GM18519 (cell line): ENCODE results near the gene SP1.
"Not testable (repeated sequence)": the region's sequence is repeated elsewhere in the genome, so short reads cannot be mapped to it uniquely, and the experiment has no call there.

Source experiments
- ATAC-seq: cut with Tn5 transposase; IDR thresholded peaks from one replicate; pipeline ENCODE4 v1.9.1; 2021; ENCODE audit warnings: mild to moderate bottlenecking, moderate library complexity; ENCODE audit not compliant: unreplicated experiment, low FRiP score

SP1 gene

DNA sequence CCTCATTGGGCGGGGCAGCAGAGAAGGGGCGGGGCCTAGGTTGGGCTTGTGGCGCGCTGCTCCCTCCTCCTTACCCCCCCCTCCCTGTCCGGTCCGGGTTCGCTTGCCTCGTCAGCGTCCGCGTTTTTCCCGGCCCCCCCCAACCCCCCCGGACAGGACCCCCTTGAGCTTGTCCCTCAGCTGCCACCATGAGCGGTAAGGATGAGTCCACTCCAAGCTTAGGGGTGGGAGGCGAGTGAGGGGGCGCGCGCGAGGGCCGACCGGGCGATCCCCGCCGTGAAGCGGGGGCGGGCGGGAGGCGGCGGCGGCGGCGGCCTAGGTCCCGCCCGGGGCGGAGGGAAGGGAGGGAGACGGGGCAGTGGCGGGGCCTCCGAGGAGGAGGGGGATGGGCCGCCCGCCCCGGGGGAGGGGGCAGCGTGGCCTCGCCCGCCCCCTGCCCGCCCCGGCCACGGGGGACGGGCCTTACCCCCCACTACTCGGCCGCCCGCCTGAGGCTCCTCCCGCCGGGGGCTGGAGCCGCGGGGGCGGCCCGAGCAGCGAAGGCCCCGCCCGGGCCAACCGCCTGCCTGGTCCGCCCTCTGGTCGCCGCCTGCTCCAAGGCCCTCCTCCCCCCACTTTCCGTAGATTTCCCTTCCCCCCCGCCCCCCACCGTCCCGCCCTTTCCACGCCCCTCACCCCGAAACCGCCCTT is at the start of gene SP1:
SP1 (plus strand) TSS at position 73 of the 690 bp plus-strand sequence; CDS start at position 189, 116 bp downstream.
- peak; percentile 30 for ATAC-seq

DNA sequence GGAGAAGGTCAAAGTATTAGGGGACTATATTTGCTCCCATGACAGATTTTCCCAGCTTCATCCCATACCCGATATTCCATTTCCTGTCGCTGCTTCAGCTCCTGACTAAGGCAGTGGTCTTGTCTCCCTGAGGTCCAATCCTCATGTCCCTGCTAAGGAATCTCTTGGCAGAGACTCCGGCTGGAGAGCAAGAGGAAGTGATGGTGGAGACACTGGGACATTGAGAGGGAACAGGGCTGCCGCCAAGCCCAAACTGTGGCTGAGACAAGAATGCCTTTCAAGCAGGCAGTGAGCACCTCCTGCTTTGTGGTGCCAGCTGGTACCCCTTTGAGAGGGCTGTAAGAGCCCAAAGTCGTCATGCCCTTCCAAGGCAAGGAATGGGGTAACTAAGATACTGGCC is 49.3 kb upstream of the SP1 start:
- no peak for ATAC-seq

DNA sequence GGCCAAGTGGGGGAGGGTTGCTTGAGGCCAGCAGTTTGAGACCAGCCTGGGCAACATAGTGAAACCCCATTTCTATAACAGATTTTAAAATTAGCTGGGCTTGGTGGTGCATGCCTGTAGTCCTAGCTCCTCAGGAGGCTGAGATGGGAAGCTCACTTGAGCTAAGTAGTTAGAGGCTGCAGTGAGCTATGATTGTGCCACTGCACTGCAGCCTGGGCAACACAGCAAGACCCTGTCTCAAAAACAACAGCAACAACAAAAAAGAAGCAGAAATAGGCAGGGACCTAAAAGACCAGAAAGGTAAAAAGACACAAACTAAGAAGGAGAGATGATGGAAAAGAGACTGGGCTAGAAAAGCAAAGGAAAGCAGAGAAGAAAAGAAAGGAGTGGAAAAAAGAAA is 47.6 kb upstream of the SP1 start:
- ATAC-seq: not testable (repeated sequence)

DNA sequence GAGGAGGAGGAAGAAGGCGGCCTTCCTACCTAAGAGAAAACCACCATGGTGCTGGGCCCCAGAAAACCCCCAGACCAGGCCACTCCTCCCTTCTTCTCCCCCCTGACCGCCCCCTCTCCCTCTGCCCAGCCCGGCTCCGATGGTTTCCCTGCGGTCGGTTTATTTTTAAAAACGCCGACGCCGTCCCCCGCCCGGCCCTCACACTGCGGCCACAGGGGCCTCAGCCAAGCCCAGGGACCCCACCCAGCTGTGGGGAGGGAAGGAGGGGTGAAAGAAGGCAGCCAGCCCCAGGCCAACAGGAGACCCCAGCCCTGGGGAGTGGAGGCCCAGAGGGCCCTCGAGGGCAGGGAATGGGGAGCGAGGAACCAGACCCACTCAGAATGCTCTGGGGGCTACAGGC is 47.2 kb upstream of the SP1 start:
- no peak for ATAC-seq

DNA sequence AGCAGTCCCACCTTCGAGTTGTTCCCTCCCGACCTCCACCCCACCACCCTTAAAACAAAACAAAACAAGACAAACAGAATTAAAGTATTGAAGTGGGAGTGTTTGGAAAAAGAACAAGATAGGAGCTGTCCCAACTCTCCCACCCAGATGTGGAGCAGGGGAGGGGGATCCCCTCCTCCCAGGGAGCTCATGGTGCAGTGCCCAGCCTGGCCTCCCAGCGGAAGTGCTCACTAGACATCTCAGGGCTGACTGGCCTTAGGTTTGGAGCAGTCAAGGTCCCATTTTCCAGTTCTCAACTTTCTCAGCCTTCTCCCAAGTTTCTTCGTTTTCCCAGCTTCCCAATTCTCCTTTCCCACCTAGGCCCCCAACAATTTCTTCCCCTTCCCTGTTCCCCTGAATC is 46.7 kb upstream of the SP1 start:
- ATAC-seq: no peak

DNA sequence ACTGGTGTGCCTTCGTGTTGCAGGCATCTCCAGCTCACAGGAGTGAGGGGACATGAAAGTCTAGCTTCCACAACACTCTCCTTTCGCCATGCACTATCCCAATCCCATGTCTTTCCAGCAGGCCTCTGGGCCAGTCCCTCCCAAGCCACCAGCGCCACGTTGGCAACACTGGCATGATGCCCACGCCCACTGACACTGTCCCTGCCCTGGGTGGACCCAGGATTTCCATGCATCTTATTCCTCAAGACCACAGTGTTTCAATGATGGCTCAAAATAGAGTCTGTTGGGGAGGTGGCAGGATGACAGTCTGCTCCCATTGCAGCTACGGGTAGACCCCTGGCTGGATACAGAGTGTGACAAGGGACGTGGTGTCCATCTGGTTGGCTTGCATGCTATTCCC is 46.1 kb upstream of the SP1 start:
- no peak for ATAC-seq

DNA sequence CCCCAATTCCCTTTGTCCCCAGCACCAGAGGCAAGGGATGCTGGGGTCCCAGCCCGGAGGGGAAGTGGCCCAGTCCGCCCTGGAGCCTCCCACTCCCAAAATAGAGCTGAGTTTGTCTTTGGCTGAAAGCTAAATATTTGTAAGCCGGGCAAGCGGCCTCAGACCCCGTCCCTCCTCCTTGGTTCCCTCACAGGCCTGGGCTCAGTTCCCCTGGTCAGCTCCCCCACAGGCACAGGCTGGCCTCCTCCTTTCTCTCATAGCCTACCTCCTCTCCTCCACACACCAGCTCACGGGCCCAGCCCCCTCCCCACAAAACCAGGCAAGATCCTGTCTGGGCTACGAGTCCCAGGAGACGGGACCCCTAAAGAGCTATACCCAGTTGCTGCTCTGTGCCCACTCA is 45.2 kb upstream of the SP1 start:
- ATAC-seq: no peak

DNA sequence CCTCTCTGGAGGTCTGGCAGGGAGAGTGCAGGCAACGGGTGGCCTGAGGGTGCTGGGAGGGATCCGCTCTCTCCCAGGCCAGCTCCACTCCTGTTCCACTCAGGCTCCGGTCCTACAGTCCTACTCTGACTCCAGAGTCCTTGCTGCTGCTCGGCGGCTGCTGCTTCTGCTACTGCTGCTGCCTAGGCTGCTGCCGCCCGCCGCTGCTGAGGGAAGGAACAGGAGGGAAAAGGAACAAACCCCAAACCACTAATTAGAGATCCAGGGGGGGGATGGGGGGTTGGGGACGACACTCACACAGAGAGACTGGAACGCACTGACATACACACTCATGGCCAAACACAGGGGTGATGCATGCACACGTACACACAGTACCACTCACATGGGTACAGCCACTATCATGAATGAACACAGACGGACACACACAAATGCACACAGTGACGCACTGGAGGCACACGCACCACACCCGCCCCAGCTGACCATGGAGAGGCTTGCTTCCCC is 43.7 kb upstream of the SP1 start, which contains the start of gene SP7:
SP7 (minus strand) TSS at position 174 of the 501 bp plus-strand sequence. CDS start 708 bp downstream, outside the sequence.
- no peak for ATAC-seq

DNA sequence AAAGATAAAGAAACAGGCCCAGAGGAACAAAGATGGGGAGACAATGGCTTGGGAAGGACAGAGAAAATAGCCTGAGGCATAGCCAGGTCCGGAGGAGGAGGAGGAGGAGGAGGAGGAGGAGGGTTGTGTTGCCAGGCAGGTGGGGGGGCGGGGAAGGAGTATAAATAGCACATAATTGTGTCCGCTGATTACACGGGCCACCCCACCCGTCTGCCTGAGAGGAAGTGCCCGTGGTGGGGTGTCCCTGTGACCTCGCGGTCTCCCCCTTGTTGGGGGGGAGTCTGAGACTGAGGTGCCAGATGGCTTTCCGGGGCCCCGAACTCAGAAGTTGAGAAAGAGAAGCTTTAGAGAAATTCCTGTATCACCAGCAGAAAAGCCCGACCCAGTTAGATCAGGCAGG is 42.0 kb upstream of the SP1 start:
- ATAC-seq: no peak

DNA sequence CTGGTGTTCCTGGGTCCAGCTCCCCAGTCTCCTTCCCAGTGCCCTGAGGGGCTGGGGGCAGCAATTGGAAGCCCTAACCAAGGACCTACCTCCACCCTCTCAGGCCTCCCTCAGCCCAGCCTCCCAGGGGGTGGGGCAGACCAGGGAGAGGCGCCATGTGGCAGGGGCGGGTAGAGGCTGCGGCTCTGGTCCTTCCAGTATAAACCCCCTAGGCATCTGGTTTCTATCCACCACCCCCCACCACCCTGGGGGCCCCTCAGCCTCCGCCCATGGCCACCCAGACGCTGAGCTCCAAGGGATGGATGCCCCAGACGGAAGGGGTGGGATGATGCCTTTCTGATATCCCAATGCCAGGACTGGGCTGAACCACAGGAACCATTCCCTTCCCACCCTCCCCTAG is 41.1 kb upstream of the SP1 start:
- ATAC-seq: no peak

DNA sequence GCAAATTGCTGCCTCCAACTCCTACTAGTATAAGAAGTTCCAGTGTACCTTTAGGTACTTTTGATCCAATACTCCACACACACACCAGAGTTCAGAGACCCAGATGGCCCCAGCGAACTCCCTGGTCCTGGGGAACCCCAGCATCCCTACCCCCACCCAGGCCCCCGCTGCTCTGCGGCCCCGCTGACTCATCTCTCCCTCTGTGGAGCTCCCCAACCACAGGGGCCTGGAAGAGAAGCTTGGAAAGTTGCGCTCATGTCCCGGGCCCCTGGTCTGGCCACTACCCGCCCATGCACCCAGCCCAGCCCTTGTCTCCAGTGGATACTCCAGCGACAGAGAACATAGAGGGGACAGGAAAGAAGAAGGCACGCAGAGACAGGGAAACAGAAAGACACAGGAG is 39.6 kb upstream of the SP1 start:
- ATAC-seq: no peak

DNA sequence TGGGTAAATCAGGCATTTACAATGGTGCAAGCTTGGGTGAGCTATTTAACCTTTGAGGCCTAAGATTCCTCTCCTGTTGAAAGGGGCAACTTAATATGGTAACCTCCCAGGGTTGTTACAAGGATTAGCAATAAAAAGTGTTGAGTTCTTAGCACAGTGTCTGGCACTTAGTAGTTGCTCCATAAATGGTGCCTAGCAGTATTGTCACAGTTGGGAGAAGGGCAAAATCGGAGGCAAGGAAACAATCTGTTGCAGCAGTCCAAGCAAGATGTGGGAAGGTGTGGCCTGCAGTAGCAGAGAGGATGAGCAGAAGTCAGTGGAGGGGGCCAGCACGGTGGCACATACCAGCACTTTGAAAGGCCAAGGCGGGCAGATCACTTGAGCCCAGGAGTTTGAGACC is 36.5 kb upstream of the SP1 start:
- no peak for ATAC-seq

DNA sequence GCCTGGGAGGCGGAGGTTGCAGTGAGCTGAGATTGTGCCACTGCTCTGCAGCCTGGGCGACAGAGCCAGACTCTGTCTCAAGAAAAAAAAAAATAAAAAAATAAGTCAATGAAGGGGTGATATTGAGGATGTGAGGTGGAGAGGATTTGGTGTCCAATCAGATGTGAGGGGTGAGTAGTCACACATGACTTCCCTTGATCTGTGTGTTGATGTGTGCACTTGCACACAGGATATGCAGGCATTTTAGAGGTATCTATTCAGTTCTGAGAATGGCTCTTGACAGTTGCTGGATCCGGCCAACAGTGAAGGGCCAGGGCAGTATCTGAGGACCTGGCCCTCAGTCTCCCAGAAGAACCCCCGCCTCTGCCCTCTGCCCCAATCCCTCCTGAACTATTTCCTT is 36.0 kb upstream of the SP1 start:
- no peak for ATAC-seq

DNA sequence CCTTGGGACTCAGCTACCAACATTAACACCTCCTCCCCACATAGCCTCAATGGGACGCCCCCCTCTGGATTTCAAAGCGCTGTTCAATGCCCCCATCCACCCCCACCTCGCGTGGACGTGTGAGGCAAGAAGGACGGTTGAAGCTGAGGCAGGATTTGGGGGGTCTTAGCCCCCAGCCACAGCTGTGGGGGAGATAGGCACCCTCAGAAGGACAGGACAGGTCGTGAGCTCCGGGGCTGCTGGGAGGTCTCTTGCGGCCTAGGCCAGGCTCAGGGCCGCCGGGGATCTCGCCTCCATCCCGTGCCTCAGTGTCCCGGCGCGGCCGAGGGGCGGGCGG is 35.5 kb upstream of the SP1 start:
- no peak for ATAC-seq

DNA sequence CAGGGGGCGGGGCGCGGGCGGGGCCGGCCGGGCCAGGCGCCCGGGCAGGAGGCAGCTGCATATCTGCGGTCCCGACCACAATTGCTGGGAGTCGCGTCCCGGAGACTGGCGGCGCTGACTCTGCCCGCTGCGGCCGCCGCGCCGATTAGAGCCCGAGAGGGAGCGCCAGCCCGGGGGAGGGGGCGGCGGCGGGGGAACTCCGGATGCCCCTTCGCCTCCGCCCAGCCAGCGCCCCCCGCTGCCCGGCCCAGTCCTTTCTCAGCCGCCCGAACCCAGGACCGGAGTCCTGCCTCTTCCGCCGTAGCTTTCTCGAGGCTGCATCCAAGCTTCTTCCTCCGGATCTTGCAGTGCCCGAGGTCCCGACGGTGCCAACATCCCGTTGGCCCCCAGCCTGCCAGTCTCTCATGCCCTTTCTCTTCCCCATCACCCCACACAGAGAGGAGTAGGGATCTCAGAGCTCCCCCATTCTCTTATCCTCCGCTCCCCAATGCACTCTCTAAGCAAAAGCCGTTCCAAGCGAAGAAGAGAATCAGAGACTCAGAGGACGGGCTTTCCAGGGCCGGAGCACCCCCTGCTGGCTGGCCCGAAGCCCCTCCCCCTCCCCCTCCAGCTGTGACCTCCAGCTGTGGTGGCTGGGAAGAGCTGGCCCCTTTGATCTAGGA is 35.0 kb upstream of the SP1 start:
- no peak for ATAC-seq

DNA sequence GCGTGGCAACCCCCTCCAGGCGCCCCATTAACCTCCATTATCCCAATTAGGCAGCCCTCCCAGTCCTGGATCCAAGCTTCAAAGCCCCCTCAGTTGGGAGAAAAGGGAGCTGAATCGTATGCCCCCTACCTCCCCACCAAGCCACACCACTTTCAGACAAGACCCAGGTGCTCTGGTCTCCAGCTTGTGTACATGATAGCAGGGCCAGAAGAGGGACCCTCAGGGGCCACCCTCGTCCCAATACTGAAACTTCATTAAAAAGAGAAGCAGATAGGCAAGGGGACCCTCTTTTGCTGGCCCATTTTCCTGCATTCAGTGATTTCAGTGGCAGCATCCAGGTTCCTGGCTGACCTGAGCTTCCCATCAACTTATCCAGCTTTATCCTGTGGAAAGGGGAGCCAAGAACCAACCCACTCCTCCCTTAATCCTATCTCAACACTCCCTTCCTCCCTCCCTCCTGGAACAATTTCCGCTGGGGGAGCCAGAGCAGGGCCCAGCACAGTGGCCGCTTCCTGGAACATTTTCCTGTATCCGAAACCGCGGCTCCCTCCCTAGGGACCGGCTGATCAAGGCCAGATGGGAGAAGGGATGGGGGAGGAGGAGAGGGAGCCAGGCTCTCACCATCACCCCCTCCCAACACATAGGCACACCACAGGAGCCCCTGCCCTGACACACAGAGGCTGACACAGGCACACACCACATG is 34.3 kb upstream of the SP1 start:
- no peak for ATAC-seq

DNA sequence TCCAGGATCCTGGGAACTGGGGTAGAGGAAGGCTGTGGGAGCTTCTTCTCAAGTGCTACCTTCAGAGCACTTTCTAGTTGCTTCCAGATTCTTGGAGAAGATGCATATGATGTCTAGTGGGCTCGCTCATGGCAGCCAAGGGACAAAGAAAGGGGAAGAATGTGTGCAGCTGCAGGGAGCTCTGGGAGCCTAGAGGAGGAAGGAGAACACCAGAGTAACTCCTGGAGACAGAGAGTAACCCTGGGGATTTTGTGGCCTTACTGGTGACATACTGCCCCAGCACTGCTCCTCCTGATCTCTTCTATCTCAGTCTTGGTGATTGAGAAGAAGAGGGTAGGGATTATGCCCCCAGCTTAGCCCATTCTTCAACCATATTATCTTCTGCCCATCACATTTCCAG is 33.5 kb upstream of the SP1 start:
- ATAC-seq: no peak

DNA sequence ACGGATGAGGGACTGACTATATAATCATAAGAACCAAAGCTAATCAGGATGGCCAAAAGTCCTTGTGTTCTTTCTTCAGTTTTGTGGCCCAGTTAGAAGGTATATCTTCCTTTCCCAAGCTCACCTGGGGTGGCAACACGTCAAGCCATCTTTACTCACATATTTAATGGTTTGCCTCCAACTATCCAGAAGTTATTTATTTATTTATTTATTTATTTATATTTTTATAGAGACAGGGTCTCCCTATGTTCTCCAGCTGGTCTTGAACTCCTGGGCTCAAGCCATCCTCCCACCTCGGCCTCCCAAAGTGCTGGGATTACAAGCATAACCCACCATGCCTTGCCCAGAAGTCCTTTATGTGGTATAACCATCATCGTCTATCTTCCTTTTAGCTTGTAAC is 32.1 kb upstream of the SP1 start:
- ATAC-seq: no peak

DNA sequence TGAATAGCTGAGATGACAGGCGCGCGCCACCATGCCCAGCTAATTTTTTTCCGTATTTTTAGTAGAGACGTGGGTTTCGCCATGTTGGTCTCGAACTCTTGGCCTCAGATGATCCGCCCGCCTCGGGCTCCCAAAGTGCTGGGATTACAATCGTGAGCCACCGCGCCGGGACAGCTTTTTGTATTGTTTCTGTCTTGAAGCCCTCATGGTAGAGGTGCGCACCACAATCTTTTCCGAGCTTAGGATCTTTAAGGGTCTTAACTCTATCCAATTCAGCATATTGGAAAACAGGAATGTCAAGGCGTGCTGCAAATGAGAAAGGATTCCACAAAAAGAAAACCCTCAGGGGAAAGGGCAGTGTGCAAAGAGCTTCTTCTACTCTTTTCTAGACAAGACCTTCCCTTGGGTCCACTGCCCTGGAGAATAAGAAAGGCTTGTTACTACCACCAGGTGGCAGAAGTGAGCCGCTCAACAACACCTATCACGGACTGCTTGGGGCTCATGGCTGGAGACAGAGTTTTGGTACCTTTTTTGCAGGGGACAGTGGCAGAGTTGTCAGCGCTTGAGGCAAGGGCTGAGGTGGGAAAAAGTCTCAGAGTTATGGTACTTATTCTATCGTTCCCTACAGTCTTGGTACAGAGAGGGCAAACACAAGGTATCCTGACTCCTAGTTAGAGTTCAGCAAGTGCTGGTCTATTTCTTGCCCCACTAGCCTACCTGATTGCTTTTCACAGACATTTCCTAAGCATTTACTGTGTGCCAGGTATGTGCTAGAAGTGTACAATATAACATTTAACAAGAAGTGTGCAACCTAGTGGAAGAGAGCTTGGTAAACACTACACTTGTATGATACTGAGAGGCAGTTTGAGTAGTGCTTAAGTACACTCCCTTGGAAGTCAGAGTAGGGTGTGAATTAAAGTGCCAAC is 27.4 kb upstream of the SP1 start:
- ATAC-seq: no peak

DNA sequence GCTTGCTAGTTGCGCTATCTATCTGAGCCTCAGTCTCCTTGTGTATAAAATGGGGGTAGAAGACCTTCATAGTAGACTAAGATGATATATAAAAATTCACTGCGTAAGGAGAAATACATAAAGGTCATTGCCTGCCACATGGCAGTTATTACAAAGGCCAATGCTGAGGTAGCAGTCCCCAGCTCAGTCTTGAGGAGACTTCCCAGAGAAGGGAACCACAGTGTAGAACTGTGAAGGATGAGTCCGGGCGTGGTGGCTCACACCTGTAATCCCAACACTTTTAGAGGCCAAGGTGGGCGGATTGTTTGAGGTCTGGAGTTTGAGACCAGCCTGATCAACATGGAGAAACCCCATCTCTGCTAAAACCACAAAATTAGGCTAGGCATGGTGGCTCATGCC is 26.7 kb upstream of the SP1 start:
- ATAC-seq: no peak

DNA sequence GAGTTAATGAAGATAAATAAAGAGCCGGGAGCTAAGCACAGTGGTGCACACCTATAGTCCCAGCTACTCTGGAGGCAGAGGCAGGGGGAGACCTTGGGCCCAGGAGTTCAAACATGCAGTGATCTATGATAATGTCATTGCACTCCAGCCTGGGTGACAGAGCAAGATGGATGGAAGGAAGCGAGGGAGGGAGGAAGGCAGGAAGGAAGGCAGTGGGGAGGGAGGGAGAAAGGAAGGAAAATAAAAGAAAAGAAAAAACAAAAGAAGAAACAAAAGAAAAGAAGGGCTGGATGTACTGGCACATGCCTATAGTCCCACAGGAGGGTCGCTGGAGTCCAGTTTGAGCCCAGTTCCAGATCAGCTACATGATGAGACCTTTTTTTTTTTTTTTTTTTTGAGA is 24.9 kb upstream of the SP1 start:
- no peak for ATAC-seq
